Activated naive CD8-positive, alpha-beta T cell treated with anti-CD3 and anti-CD28 coated beads, Interleukin-2, amount 10 ng/mL, durations not matched to agents 7 days and 5 days (primary cell): ENCODE measurements around the gene FHOD3. TPM values are rescaled to one million over a fixed set of nuclear protein-coding genes. Genes with fewer than 3 reads are reported as not detected.

Source experiments
- ATAC-seq: fragments of 150-1000 bp; cut with Tn5 transposase; one replicate; pipeline ENCODE4 v1.10.0; 2021; ENCODE audit warnings: low read depth, moderate library complexity
- POLR2A ChIA-PET: fragments of 350-600 bp; sonication (Branson Sonifier 250); formaldehyde crosslinking; loops from one replicate; lab custom pipeline; 2021; ENCODE audit warnings: antibody characterized with exemption; lab: Charles Lee
- DNase-seq: peaks from one replicate; pipeline ENCODE4 v3.0.0; 2021
- H3K27ac Mint-ChIP-seq: one replicate; pipeline ENCODE4 v1.8.0; 2022; ENCODE audit warnings: mild to moderate bottlenecking, mixed read lengths
- H3K27me3 Mint-ChIP-seq: one replicate; pipeline ENCODE4 v1.8.0; 2022; ENCODE audit warnings: mild to moderate bottlenecking, moderate library complexity, mixed read lengths
- H3K36me3 Mint-ChIP-seq: one replicate; pipeline ENCODE4 v1.8.0; 2021; ENCODE audit warnings: mild to moderate bottlenecking, mixed read lengths
- H3K4me1 Mint-ChIP-seq: one replicate; pipeline ENCODE4 v1.8.0; 2021; ENCODE audit warnings: mixed read lengths
- H3K4me3 Mint-ChIP-seq: one replicate; pipeline ENCODE4 v1.8.0; 2022; ENCODE audit warnings: mild to moderate bottlenecking, moderate library complexity, mixed read lengths
- H3K9me3 Mint-ChIP-seq: one replicate; pipeline ENCODE4 v1.8.0; 2021; ENCODE audit warnings: mixed read lengths
- total RNA-seq, 2 experiments: library from RNA; stranded (reverse); gene quantifications; one replicate each; pipeline ENCODE4 v1.2.3, GENCODE V29; 2021

FHOD3 gene
- total RNA-seq, 2 experiments from 2014 or later: not detected

DNA sequence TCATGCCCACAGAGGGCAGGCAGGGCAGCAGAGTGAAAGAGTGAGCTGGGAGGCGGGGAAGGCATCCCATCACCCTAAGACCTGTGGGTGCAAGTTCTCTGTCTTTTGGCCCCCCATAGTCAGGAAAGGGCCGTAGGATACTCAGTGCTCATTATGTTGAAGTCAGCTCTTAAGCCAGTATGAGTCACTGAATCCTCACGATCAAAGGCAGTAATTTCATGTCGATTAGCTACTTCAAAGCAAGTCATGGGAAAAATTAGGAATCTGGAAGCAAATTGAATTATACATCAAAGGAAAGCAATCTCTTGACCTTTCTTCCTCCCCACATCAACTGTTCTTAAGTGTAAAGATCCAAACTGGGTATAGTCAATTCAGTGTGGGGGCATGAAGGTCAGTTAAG lies 178.9 kb downstream of the FHOD3 start:
- ATAC-seq (no peak), DNase-seq (no peak)
- no peaks in the 10 kb centered on the region for H3K4me1 Mint-ChIP-seq
- POLR2A ChIA-PET: no interaction called here
- H3K27me3 Mint-ChIP-seq: peaks cover 17% of the 10 kb centered on the region
- no peaks in the 10 kb centered on the region for H3K36me3 Mint-ChIP-seq
- peaks cover 3% of the 10 kb centered on the region for H3K9me3 Mint-ChIP-seq
- H3K27ac Mint-ChIP-seq: no peak overlapping the region
- H3K4me3 Mint-ChIP-seq: no peak overlapping the region

DNA sequence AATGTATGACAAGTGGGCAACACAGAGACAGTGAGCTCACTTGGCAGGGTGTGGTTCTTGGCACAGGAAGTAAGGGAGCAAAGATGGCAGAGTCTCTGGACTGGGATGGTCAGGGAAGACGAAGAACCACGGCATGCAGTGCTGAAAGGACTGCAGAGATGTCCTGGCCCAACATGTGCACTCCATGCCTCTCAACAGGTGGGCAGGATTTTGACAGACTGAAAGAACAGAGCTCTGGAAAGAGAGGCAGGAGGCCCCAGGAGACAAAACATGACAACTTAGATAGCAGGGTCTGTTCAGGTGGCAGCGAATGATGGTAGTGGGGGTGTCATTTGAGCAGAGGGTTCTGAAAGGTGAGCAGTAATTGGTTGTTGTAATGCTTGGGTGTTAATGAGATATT lies 180.3 kb downstream of the FHOD3 start:
- Mint-ChIP-seq H3K27me3 (peaks cover 17% of the 10 kb centered on the region), H3K9me3 (peaks cover 3% of the 10 kb centered on the region), H3K27ac (no peak overlapping the region), H3K4me3 (no peak overlapping the region), H3K36me3 (no peaks in the 10 kb centered on the region), H3K4me1 (no peaks in the 10 kb centered on the region)
- POLR2A ChIA-PET: no interaction called here
- ATAC-seq: no peak
- no peak for DNase-seq

DNA sequence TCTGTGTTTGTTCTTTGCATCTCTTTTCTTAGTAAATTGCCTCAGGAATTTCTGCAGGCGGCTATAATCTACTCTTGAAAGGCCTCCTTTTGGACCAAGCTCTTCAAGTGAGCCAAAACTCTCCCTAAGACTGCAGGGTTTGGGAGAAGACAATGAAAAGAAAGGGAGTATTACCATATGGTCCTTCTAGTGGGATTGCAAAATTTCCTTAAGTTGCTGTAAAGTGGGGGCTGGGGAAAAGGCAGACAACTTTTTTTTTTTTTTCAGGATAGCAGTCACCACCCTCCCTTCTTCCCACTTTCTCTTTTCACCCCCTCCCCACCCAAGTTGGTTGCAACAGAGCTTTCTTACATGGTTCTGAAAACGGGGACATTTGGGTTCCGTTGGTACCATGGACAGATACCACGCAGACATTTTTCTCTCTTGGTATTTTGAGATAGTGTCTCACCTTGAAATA lies 183.7 kb downstream of the FHOD3 start:
- POLR2A ChIA-PET: no interaction called here
- Mint-ChIP-seq H3K36me3 (no peaks in the 10 kb centered on the region), H3K27me3 (peaks cover 10% of the 10 kb centered on the region), H3K27ac (no peak overlapping the region), H3K4me3 (no peak overlapping the region), H3K4me1 (no peaks in the 10 kb centered on the region), H3K9me3 (no peaks in the 10 kb centered on the region)
- DNase-seq: no peak
- ATAC-seq: no peak

DNA sequence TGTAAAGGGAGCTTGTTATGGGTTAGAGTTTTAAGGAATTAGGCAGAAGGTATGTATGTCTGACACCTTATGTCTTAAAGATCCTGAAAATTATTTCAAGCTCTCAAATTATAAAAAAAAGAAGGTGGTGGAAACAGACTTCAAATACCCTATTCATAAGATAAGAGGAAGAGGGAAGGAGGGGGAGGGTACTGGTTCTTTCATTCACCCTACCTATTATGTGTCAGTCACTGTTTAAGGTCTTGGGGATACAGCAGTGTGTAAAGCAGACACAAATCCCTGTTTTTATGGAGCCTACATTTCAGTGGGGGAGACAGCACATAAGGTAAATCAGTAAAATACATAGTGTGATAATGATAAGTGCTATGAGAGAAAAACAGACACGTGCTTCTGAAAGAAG lies 184.4 kb downstream of the FHOD3 start:
- Mint-ChIP-seq H3K27ac (no peak overlapping the region), H3K4me1 (no peaks in the 10 kb centered on the region), H3K4me3 (no peak overlapping the region), H3K27me3 (peaks cover 4% of the 10 kb centered on the region), H3K36me3 (no peaks in the 10 kb centered on the region), H3K9me3 (no peaks in the 10 kb centered on the region)
- POLR2A ChIA-PET: no interaction called here
- ATAC-seq (no peak), DNase-seq (no peak)

DNA sequence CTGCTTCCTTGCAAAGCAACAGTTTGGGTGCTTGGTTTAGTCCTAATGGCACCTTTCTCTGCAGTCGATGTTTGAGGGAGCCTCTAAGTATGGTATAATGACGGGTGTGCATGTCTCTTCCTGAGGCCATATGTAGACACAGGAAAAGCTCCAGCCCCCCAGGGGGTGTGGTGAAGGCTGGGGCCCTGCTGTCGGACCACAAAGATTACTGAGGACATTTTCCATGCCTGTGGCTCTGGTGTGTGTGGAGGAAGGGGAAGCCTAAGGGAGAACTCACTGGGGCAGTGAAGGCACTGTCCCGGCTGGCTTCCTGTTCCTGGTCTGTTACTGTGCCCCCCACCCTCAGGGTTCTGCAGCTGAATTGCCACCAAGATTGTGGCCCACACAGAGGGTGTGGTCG lies 187.1 kb downstream of the FHOD3 start:
- H3K36me3 Mint-ChIP-seq: no peaks in the 10 kb centered on the region
- H3K27me3 Mint-ChIP-seq: no peaks in the 10 kb centered on the region
- no peaks in the 10 kb centered on the region for H3K4me1 Mint-ChIP-seq
- POLR2A ChIA-PET: no interaction called here
- H3K4me3 Mint-ChIP-seq: no peak overlapping the region
- ATAC-seq (no peak), DNase-seq (no peak)
- no peaks in the 10 kb centered on the region for H3K9me3 Mint-ChIP-seq
- no peak overlapping the region for H3K27ac Mint-ChIP-seq

DNA sequence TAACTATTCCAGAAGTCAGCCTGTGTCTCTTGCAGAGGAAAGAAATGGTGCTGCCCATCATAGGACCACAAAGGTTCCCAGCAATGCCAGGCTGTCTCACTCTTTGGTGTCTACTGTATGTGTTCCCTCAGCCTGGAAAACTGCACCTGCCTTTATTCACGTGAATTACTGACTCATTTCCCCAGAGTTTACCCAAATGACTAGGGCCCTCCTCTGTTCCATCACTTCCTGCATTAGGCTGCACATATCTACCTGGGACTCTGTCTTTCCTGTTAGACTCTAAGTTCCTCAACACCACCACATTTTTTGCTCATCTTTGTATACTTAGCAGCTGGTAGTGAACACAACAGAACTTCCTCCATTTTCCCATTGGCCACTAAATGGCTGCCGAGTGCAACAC lies 188.3 kb downstream of the FHOD3 start:
- POLR2A ChIA-PET: no interaction called here
- H3K36me3 Mint-ChIP-seq: no peaks in the 10 kb centered on the region
- no peaks in the 10 kb centered on the region for H3K9me3 Mint-ChIP-seq
- ATAC-seq (no peak), DNase-seq (no peak)
- H3K4me3 Mint-ChIP-seq: no peak overlapping the region
- H3K27ac Mint-ChIP-seq: no peak overlapping the region
- no peaks in the 10 kb centered on the region for H3K4me1 Mint-ChIP-seq
- no peaks in the 10 kb centered on the region for H3K27me3 Mint-ChIP-seq

DNA sequence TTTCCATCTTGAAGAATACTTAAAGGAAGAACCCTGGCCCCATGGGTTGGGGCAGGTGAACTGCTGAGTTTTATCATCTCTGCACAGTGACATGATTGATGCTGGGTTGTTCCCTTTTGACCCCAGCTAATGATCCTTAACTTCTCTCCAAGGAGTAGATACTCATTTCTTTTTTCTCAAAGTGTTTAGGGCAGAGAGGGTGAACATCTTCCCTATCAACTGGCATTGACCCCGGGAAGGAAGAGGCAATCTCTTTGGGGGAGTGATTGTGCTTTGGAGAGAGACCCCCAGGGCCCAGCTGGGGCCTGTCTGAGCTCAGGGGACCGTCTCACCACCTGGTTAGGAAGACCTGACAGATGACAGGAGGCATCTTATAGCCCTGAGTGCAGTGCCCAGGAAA lies 190.6 kb downstream of the FHOD3 start:
- H3K4me1 Mint-ChIP-seq: no peaks in the 10 kb centered on the region
- no peak overlapping the region for H3K4me3 Mint-ChIP-seq
- H3K36me3 Mint-ChIP-seq: no peaks in the 10 kb centered on the region
- POLR2A ChIA-PET: no interaction called here
- no peak for ATAC-seq
- peaks cover 3% of the 10 kb centered on the region for H3K27me3 Mint-ChIP-seq
- DNase-seq: no peak
- no peak overlapping the region for H3K27ac Mint-ChIP-seq
- no peaks in the 10 kb centered on the region for H3K9me3 Mint-ChIP-seq

DNA sequence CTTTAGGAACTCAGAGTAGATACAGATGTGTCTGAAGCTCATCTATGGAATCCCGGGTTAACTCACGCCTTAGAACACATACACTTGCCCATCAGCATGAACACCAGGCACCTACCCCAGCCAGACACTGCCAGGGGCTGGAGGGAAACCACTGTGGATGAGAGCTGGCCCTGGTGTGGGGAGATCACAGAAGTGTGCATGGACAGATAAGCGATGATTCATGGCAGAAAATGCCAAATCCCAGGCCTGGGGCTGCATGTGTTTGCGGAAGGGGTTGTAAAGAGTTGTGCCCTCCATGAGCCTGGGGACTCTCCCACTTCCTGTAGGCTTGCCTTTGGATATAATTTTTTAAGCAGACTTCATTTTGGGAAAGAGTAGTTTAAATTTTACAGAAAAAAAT lies 193.4 kb downstream of the FHOD3 start:
- Mint-ChIP-seq H3K27ac (no peak overlapping the region), H3K36me3 (no peaks in the 10 kb centered on the region), H3K4me3 (no peak overlapping the region), H3K9me3 (no peaks in the 10 kb centered on the region), H3K4me1 (peaks cover 4% of the 10 kb centered on the region), H3K27me3 (peaks cover 8% of the 10 kb centered on the region)
- no peak for DNase-seq
- POLR2A ChIA-PET: no interaction called here
- ATAC-seq: no peak

DNA sequence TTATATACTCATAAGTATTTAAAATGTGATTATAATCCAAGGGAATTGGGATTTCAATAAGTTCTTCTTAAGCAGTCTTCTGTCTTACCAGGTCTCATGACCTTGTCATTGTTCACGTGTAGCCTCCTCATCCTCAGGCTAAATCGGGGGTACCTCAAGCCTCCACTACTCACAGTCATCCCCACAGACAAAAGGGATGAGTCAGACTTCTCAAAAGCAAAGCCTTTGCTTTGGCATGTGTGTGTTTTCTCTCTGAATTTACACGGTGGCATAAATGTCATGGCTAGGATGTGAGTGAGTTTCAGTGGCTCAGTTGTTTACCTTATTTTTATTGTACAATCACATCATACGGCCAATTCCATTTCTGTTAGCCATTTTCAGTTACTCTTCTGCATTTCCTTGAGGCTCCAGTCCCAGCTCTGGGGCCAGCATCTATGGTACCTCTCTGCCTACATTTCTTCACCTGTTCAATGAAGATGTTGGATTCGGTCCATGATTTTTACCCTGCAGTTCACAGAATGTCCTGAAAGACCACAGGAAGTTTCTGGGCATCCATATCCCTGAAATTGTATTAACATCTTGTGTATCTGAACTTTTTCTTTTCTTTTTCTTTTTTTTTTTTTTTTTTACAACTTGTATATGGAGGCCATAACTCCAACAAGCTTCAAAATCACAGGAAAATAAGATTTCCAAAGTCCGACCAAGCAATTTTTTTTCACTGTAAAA lies 195.3 kb downstream of the FHOD3 start:
- no peaks in the 10 kb centered on the region for H3K9me3 Mint-ChIP-seq
- no peak for ATAC-seq
- peaks cover 11% of the 10 kb centered on the region for H3K27me3 Mint-ChIP-seq
- POLR2A ChIA-PET: no interaction called here
- H3K4me3 Mint-ChIP-seq: no peak overlapping the region
- no peak overlapping the region for H3K27ac Mint-ChIP-seq
- peaks cover 8% of the 10 kb centered on the region for H3K4me1 Mint-ChIP-seq
- no peaks in the 10 kb centered on the region for H3K36me3 Mint-ChIP-seq
- no peak for DNase-seq

DNA sequence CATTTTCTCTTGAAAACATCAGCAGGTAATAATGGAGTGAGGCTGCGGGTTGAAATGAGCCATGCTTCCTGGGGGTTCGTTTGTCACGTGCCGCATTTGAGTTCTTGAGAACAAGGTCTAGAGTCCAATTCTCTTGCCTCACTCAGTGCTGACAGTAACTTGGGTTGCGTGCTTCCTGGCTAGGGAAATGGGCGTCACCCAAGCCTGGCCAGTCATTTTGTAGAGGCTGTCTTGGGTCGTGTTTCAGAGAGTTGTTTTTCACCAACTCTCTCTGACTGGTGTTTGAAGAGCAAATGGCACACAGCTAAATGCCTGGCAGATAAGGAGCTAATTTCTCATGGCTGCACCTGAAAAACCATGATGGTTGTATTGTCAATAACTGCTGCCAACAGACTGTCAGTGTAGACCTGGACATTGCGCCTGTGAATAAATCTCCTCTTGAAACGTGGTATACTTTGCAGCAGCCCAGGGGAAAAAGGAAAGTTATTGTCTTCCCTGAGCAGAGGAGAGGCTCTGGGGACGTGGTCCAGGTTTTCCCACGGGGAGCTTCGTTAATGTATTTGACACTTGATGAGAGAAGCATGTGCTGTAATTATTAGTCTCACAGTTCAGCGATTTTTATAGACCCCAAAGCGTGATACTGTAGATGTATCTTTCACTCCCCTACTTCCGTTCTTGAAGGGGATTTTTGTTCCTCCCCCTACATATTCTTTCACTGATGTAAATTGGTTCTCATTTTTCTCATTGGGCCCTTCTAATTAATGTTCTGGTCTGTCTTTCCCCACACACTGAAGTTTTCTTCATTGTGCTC lies 196.0 kb downstream of the FHOD3 start:
- Mint-ChIP-seq H3K36me3 (no peaks in the 10 kb centered on the region), H3K9me3 (no peaks in the 10 kb centered on the region), H3K4me3 (no peak overlapping the region), H3K27ac (no peak overlapping the region), H3K27me3 (peaks cover 17% of the 10 kb centered on the region), H3K4me1 (peaks cover 8% of the 10 kb centered on the region)
- POLR2A ChIA-PET: no interaction called here
- no peak for ATAC-seq
- DNase-seq: no peak

DNA sequence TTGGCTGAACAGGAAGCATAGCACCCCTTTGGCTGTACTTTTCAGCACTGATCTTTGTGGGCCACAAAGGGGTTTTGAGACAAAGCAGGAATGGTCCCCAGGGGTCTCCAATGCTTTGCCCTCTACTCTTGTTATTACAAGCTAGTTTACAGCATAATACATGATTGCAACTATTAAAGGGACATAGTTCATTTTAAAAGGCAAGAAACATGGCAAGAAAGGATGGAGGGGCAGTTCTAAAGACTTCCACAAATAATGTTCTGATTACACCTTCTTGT lies 196.6 kb downstream of the FHOD3 start:
- POLR2A ChIA-PET: no interaction called here
- H3K27ac Mint-ChIP-seq: no peak overlapping the region
- ATAC-seq: no peak
- DNase-seq: no peak
- H3K4me1 Mint-ChIP-seq: peaks cover 8% of the 10 kb centered on the region
- no peak overlapping the region for H3K4me3 Mint-ChIP-seq
- H3K9me3 Mint-ChIP-seq: no peaks in the 10 kb centered on the region
- H3K36me3 Mint-ChIP-seq: no peaks in the 10 kb centered on the region
- peaks cover 17% of the 10 kb centered on the region for H3K27me3 Mint-ChIP-seq

DNA sequence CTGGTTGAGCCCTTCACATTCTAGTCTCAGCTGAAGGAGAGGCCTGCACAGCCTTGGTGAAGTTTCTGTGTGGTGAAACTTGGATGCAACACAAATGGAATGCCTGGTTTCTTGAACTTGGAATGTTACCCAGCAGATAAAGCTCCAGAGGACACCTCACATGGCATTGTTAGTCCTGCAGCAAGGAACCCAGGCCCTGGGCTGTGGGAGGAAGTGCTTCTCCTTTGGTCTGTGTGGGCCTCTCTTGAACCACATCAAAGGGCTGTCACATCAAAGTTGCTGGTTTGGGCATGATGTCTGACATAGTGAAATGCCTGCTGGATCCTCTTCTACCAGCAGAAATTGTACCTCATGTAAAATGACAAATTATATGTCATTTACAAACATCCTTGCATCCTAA lies 198.5 kb downstream of the FHOD3 start:
- no peak for ATAC-seq
- H3K27ac Mint-ChIP-seq: no peak overlapping the region
- DNase-seq: no peak
- POLR2A ChIA-PET: no interaction called here
- no peaks in the 10 kb centered on the region for H3K9me3 Mint-ChIP-seq
- no peaks in the 10 kb centered on the region for H3K36me3 Mint-ChIP-seq
- peaks cover 10% of the 10 kb centered on the region for H3K4me1 Mint-ChIP-seq
- peaks cover 17% of the 10 kb centered on the region for H3K27me3 Mint-ChIP-seq
- H3K4me3 Mint-ChIP-seq: no peak overlapping the region

DNA sequence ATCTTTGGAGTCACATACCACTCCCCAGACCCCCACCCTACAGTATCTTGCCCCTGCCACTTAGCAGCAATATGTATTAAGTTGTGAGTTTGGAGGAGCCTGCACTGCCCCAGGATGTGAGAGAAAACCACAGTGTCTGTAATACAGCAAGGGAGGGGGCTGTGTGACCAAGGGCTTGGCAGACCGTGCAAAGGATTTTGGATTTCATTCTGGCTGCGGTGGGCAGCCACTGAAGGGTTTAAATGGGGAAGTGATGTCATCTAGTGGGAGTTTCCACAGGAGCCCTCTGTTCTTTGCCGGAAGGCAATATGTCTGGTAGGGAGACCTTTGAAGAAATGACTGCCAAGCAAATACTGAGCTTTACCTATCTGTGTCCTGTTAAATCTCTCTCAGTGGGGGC lies 202.4 kb downstream of the FHOD3 start:
- Mint-ChIP-seq H3K4me3 (no peak overlapping the region), H3K36me3 (no peaks in the 10 kb centered on the region), H3K27me3 (peaks cover 14% of the 10 kb centered on the region), H3K27ac (no peak overlapping the region), H3K4me1 (peaks cover 10% of the 10 kb centered on the region), H3K9me3 (no peaks in the 10 kb centered on the region)
- ATAC-seq (no peak), DNase-seq (no peak)
- POLR2A ChIA-PET: no interaction called here

DNA sequence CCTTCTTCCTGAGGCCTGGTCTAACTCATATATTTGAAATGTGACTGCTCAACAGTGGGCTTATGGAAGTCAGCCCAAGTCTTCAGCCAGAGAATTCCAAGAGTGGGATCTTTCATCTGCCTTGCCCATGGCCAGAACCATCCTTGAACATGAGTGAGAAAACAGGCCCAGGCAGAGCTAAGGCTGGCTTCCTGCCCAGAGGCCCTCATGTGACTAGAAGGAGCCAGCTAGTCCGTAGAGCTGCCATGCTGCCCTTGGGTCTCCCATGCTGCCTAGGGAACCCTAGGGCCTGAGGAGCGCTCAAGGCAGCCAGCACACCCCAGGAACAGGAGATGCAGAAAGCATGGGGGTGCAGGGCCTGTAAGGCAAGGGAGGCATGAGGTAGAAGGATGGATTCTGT lies 203.6 kb downstream of the FHOD3 start:
- DNase-seq (no peak), ATAC-seq (no peak)
- Mint-ChIP-seq H3K36me3 (no peaks in the 10 kb centered on the region), H3K4me1 (peaks cover 4% of the 10 kb centered on the region), H3K27ac (no peak overlapping the region), H3K9me3 (no peaks in the 10 kb centered on the region), H3K4me3 (no peak overlapping the region), H3K27me3 (peaks cover 11% of the 10 kb centered on the region)
- POLR2A ChIA-PET: no interaction called here
